GM12878 (cell line): ENCODE results near the gene GRAMD1B. TPM values are rescaled to one million over a fixed set of nuclear protein-coding genes. Genes with fewer than 3 reads are reported as not detected.

Experiments used
- BCL11A ChIP-seq: IDR thresholded peaks from 2 replicates; pipeline ENCODE4 v1.6.1; 2011; ENCODE audit warnings: low read depth, low read length
- CTCF ChIP-seq, 3 experiments: IDR thresholded peaks in 2 of 3; conservative IDR thresholded peaks in 1 of 3; 2 replicates each; pipeline ENCODE4 v1.5.1; 2011; ENCODE audit warnings: low read depth in 3 of 3, low read length in 3 of 3, mild to moderate bottlenecking in 3 of 3, control low read depth in 2 of 3, moderate library complexity in 2 of 3, inconsistent platforms in 1 of 3, mixed read lengths in 1 of 3; ENCODE audit not compliant: control insufficient read depth in 2 of 3, insufficient read depth in 1 of 3; ENCODE audit errors: extremely low read depth in 1 of 3
- HDAC2 ChIP-seq: fragments of 200-600 bp; sonication (generic); IDR thresholded peaks from 2 replicates; pipeline ENCODE4 v1.6.1; 2017
- IRF4 ChIP-seq: IDR thresholded peaks from 2 replicates; pipeline ENCODE4 v1.6.1; 2011; ENCODE audit warnings: low read depth, low read length
- LARP7 ChIP-seq: fragments of 450-650 bp; IDR thresholded peaks from 2 replicates; pipeline ENCODE4 v1.6.1; 2017; ENCODE audit warnings: mild to moderate bottlenecking
- MTA3 ChIP-seq: IDR thresholded peaks from 2 replicates; pipeline ENCODE4 v1.6.1; 2012; ENCODE audit warnings: low read length, inconsistent platforms, borderline replicate concordance
- POLR2AphosphoS2 ChIP-seq: IDR thresholded peaks from 2 replicates; pipeline ENCODE4 v1.6.1; 2011; ENCODE audit warnings: low read depth, mild to moderate bottlenecking, low read length, improper control_type of control experiment, moderate library complexity
- POU2F2 ChIP-seq: IDR thresholded peaks from 3 replicates; pipeline ENCODE4 v1.6.1; 2011; ENCODE audit warnings: low read depth, mild to moderate bottlenecking, low read length, borderline replicate concordance
- RAD21 ChIP-seq: IDR thresholded peaks from 2 replicates; pipeline ENCODE4 v1.6.1; 2011; ENCODE audit warnings: mild to moderate bottlenecking, low read depth, low read length, moderate library complexity; ENCODE audit not compliant: insufficient read depth
- RBBP5 ChIP-seq: fragments of 200-600 bp; sonication (generic); conservative IDR thresholded peaks from 2 replicates; pipeline ENCODE4 v1.6.1; 2016
- RELA ChIP-seq: fragments of 450-650 bp; IDR thresholded peaks from 2 replicates; pipeline ENCODE4 v1.8.0; 2014; ENCODE audit warnings: borderline replicate concordance; ENCODE audit not compliant: partially characterized antibody
- SIN3A ChIP-seq: IDR thresholded peaks from 2 replicates; pipeline ENCODE4 v1.6.1; 2012; ENCODE audit warnings: low read depth, low read length, improper control_type of control experiment
- SMC3 ChIP-seq: IDR thresholded peaks from 2 replicates; pipeline ENCODE4 v1.6.1; 2011; ENCODE audit warnings: low read length, improper control_type of control experiment, borderline replicate concordance
- SRF ChIP-seq, 2 experiments: IDR thresholded peaks; 2 replicates each; pipeline ENCODE4 v1.6.1; 2011; ENCODE audit warnings: low read depth in 2 of 2, low read length in 2 of 2, mild to moderate bottlenecking in 1 of 2, moderate library complexity in 1 of 2
- STAT3 ChIP-seq: IDR thresholded peaks from 2 replicates; pipeline ENCODE4 v1.6.1; 2011; ENCODE audit warnings: low read depth, low read length, improper control_type of control experiment
- WRNIP1 ChIP-seq: IDR thresholded peaks from 2 replicates; pipeline ENCODE4 v1.6.1; 2011; ENCODE audit warnings: low read depth, low read length, improper control_type of control experiment, borderline replicate concordance
- YBX1 ChIP-seq: fragments of 450-650 bp; IDR thresholded peaks from 2 replicates; pipeline ENCODE4 v1.6.1; 2016; ENCODE audit warnings: antibody characterized with exemption
- YY1 ChIP-seq: IDR thresholded peaks from 2 replicates; pipeline ENCODE4 v1.6.1; 2011; ENCODE audit warnings: low read depth, mild to moderate bottlenecking, low read length
- ZNF217 ChIP-seq: fragments of 450-650 bp; IDR thresholded peaks from 2 replicates; pipeline ENCODE4 v1.6.1; 2017; ENCODE audit warnings: antibody characterized with exemption, mild to moderate bottlenecking
- polyA plus RNA-seq, 11 experiments: library from polyadenylated mRNA; depleted of rRNA in 4 of 11; unstranded in 6 of 11; stranded (reverse) in 5 of 11; fragments of >200 nt; fragmentation: Nextera tagmentation in 4 of 11; fragmentation: Illumina TruSeq in 1 of 11; extraction: Ambion mirVana in 4 of 11; extraction: Trizol in 1 of 11; gene quantifications; 1 replicate in 1 of 11; 2 replicates in 10 of 11; pipeline versions ENCODE4 v1.2.1 to v1.2.3, GENCODE V29; 2011 to 2016; ENCODE audit warnings: inconsistent platforms in 2 of 11, missing spikeins in 2 of 11, low read depth in 1 of 11
- total RNA-seq, 4 experiments: library from RNA; depleted of rRNA in 3 of 4; stranded (reverse); fragments of >200 nt in 3 of 4; fragmentation: Illumina TruSeq in 1 of 4; extraction: Trizol in 1 of 4; gene quantifications; 2 replicates each; pipeline versions ENCODE4 v1.2.1 to v1.2.3, GENCODE V29; 2013 to 2021

Gene GRAMD1B
- total and polyA plus RNA-seq, 10 of the 15 experiments (the other 5 are each of a cell fraction or from before 2014, with no cell fraction given): 1.9 to 49.1 (median 26.9) TPM

GRCh38 chr11:123640677-123641494 is 210.8 kb downstream of the GRAMD1B start (continued):
- TF ChIP-seq POLR2AphosphoS2 (no peak), RELA (no peak), MTA3 (no peak), WRNIP1 (no peak), BCL11A (no peak), SRF (IDR thresholded peaks at IDR 0.05; ENCODE audit: low read depth in 2 of 2, low read length in 2 of 2) (no peak), LARP7 (no peak), STAT3 (no peak), IRF4 (no peak), RBBP5 (no peak), SMC3 (peak; percentile 77), HDAC2 (no peak), YY1 (0 out of 2 replicates have a peak, but pooled peaks have one; percentile 59), ZNF217 (no peak), RAD21 (peak; percentile 90), SIN3A (no peak), YBX1 (no peak), CTCF (IDR thresholded peaks at IDR 0.05 in 2 of 3, conservative IDR thresholded peaks at IDR 0.05 in 1 of 3; ENCODE audit: control insufficient read depth in 2 of 3, extremely low read depth in 1 of 3, insufficient read depth in 1 of 3, low read depth in 3 of 3, low read length in 3 of 3) (peak; percentile 77 to 82 (median 80)), POU2F2 (no peak)
